GM19324 (cell line): ENCODE measurements around the gene KDM2B.

ENCODE experiments used
- ATAC-seq: cut with Tn5 transposase; IDR thresholded peaks from one replicate; pipeline ENCODE4 v1.9.1; 2021; ENCODE audit warnings: mild to moderate bottlenecking, moderate library complexity; ENCODE audit not compliant: unreplicated experiment, low FRiP score

Gene KDM2B

GRCh38 chr12:121442028-121442948 lies 138.5 kb downstream of the KDM2B start:
- no peak for ATAC-seq

DNA sequence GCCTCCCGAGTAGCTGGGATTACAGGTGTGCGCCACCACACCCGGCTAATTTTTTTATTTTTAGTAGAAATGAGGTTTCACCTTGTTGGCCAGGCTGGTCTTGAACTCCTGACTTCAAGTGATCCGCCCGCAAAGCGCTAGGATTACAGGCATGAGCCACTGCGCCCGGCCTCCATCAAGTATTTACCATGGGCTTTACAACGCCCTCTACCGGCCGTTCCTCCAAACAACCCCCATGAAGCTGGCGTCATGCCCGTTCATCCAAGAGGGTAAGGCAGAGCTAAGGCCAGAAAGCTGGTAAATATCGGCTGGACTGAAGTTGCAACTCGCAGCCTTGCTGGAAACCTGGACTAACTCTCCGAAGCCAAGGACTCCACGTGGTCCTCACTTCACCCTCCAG lies 139.3 kb downstream of the KDM2B start:
- ATAC-seq: no peak

DNA sequence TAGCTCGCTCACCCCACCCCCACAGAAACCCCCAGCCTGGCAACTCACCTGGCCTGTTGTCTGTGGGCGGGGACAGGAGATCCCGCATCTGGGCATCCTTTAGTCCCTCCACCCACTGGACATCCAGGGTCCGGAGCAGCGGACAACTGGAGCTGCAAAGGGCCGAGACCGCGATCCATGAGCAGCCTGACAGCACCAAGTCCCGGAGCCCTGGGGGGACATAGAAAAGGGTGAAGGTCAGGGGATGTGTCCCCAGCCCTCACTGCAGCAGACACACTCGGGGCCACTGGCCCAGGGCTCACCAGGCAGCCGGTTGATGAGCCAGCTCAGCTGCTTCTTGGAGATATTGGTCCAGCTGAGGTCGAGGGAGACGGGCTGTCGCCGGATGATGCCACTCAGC lies 140.1 kb downstream of the KDM2B start:
- no peak for ATAC-seq

DNA sequence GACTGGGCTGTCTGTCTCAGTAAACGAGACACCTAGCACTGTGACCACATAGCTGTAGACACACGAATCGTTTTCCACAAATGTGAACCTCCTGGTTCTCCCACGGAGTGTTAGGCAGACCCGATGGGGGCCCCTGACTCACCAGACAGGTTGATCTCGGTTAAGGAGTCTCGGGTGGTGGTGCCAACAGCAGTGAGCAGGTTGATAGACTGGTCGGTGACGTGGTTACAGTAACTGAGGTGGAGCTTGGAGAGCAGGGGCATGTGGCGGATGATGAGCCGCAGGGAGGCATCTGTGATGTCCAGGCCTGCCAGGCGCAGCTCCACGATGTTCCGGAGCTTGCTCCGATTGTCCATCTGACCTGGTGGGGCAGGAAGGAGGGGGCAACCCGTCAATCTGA lies 141.1 kb downstream of the KDM2B start:
- ATAC-seq: no peak

GRCh38 chr12:121438905-121439304 lies 141.9 kb downstream of the KDM2B start:
- ATAC-seq: no peak

GRCh38 chr12:121436706-121437105 lies 144.1 kb downstream of the KDM2B start:
- no peak for ATAC-seq

GRCh38 chr12:121432740-121433480 lies 147.9 kb downstream of the KDM2B start:
- ATAC-seq: no peak

- no peak for ATAC-seq
Observed at GRCh38 chr12:121430833-121431415, 149.9 kb downstream of the KDM2B start.

DNA sequence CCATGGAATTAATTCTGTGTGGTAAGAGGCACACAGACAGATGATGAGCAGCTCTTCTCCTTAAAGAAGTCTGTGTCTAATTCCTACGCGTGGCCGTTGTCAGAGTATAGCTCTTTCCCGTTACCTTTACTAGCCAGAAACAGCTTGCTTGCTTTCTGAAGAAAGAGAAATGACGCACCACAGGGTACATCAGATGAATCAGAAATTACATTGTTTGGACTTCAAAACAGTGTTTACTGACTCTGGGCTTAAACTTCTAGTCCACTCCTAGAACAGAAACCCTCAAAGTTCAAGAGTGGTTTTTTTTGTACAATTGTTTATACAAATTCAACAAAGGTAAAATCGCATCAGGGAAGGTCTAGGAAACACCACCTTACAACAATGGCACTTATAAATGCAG lies 151.9 kb downstream of the KDM2B start:
- no peak for ATAC-seq

DNA sequence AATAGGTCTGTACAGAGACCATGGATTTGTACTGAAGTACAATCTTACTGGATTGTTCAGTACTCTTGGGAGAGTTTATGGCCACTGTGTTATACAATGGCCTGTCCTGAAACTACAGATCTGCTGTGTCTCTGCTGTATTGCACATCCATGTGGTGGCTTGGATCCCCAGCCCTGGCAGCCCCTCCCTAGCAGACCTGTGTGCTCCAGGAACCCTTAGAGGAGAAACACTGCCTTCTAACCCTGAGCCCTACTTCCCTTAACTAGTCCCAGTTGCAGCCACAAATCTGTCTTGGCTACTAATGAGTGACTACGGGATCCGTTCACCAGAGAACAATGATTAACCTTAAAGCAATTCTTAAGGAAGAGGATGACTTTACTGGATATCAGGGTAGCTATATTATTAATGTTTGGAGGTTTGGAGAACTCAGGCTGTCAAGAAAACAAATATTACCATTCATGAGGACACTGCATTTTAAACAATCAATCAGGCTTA lies 153.2 kb downstream of the KDM2B start:
- ATAC-seq: no peak

GRCh38 chr12:121424624-121424975 lies 156.2 kb downstream of the KDM2B start:
- ATAC-seq: no peak

DNA sequence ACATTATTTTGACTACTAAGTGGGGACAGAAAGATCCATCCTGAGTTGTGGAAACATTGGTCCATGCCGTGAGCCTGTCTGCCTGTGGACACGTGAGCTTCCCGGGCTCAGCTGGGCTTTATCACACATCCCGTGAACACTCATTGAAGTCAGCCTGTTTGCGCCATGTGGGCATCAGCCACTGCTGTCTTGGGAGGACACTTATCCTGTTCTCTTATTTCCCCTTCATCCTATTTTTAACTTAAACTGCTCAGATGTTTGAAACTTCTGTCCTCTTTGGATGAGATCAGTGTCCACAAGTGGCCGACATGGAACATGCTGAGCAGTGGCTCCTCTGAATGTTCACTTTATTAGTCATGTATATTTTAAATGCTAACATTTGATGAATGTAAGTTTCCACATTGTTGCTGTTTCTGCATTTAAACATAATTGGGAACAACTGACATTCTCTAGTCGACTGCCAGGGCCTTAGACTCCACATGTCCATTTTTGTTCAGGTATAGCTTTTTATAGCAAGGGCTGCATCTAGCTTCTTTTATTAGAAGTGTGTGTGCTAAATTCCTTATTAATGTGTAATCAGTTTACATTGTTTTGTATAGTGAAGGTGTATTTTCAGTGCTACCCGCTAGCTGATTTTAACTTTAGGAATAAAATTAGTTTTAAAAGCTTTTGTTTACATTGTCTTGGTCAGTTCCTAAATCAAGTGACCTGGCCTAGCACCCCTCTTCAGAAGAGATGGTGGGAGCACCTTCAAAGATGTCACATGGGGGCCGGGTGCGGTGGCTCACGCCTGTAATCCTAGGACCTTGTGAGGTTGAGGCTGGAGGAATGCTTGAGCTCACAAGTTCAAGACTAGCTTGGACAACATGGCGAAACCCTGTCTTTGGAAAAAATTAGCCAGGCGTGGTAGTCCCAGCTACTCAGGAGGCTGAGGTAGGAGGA lies 156.9 kb downstream of the KDM2B start:
- no peak for ATAC-seq

DNA sequence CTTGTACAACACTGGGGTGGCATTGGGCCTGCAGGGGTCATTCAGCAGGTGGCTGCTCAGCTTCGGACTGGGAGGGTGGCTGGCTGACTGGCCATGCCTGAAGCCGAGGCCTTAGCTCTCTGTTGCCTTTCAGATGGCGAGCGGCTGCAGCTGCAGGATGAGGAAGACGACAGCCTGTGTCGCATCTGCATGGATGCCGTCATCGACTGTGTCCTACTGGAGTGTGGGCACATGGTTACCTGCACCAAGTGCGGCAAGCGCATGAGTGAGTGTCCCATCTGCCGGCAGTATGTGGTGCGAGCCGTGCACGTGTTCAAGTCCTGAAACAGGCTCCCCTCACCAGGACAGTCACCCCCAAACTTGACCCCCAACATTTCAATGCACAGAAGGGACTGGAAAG lies 157.6 kb downstream of the KDM2B start:
- ATAC-seq: no peak

- no peak for ATAC-seq
Observed at GRCh38 chr12:121420109-121420508, 160.7 kb downstream of the KDM2B start.

DNA sequence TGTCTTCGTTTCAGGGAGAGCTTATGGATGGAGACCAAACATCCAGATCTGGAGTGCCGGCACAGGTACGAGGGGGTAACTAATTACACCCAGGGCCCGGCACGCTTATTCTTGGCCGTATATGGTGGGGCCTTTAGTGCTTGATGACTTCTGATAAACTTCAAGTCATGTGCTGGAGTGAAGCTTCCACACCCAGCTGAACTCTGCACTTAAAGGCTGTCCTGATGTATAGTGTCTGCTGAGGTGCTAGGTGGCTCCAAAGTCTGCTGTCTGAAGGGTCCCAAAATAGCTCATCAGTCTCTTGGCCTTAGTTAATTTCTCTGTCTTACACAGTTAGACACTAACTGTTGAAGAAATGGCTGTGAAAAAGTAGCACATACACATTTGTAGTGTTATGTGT lies 163.0 kb downstream of the KDM2B start:
- ATAC-seq: no peak

DNA sequence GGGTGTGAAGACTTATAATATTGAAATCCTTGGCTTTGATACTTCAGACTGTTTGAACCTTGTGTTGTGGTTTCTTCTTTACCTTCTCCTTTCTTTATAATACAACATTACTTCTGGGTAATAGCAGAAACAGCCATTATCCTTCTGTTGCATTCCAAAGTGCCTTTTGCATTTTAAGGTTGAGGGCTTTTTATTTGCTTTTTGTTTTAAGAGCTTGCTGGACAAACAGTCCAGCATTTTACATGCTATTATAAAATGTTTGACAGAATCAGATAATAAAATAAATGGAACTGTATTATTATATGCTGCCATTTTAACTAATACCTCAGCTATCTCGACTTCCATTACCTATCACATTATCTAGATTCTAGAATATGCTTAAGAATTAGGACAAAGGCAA lies 166.9 kb downstream of the KDM2B start:
- ATAC-seq: no peak

GRCh38 chr12:121405211-121405610 lies 175.6 kb downstream of the KDM2B start:
- no peak for ATAC-seq

- no peak for ATAC-seq
Observed at GRCh38 chr12:121404734-121405133, 176.1 kb downstream of the KDM2B start.

DNA sequence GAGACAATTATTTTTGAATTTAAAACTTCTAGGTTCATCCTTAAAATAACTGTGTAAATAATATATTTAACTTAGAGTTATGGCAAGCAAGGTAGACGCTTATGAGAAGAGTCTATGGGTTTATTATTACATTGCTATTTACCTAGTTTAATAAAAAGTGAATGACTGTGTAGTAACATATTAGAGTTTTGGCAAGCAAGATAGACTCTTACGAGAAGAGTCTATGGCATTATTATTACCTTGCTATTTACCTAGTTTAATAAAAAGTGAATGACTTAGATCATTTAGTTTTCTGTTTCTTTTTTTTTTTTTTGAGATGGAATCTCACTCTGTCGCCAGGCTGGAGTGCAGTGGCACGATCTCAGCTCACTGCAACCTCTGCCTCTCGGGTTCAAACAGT lies 177.1 kb downstream of the KDM2B start:
- ATAC-seq: no peak
